MCF 10A (cell line): Measurements from ENCODE around the gene RNF213. TPM values are rescaled to one million over a fixed set of nuclear protein-coding genes. Genes with fewer than 3 reads are reported as not detected.

Source experiments
- BruUV-seq: library from RNA; stranded (reverse); fragments of 400-500 nt; replicated peaks from 2 replicates; lab custom pipeline; 2021; lab: Mats Ljungman, UMichigan
- CTCF ChIA-PET: fragments of 300-600 bp; sonication (Branson Sonifier 250); formaldehyde crosslinking; extraction: SDS; loops from one replicate; lab custom pipeline; 2021; ENCODE audit warnings: antibody characterized with exemption, inconsistent platforms; lab: Yijun Ruan, JAX
- POLR2A ChIA-PET: fragments of 300-600, 350-650 bp; sonication (Branson Sonifier 250); formaldehyde crosslinking; extraction: SDS; loops from one replicate; lab custom pipeline; 2020; ENCODE audit warnings: antibody characterized with exemption, inconsistent platforms; lab: Yijun Ruan, JAX
- DNase-seq: peaks from one replicate; pipeline ENCODE4 v3.0.0-alpha.2; 2018; ENCODE audit not compliant: unreplicated experiment
- H3K27ac Mint-ChIP-seq: one replicate; pipeline ENCODE4 v1.8.0; 2022; ENCODE audit warnings: mild to moderate bottlenecking, low read depth, mixed read lengths; ENCODE audit not compliant: unreplicated experiment
- H3K27me3 Mint-ChIP-seq: one replicate; pipeline ENCODE4 v1.8.0; 2022; ENCODE audit warnings: mixed read lengths; ENCODE audit not compliant: insufficient read depth, unreplicated experiment
- H3K36me3 Mint-ChIP-seq: one replicate; pipeline ENCODE4 v1.8.0; 2022; ENCODE audit warnings: mild to moderate bottlenecking, moderate library complexity, mixed read lengths; ENCODE audit not compliant: insufficient read depth, unreplicated experiment
- H3K4me1 Mint-ChIP-seq: one replicate; pipeline ENCODE4 v1.8.0; 2022; ENCODE audit warnings: mixed read lengths; ENCODE audit not compliant: insufficient read depth, unreplicated experiment
- H3K4me3 Mint-ChIP-seq: one replicate; pipeline ENCODE4 v1.8.0; 2022; ENCODE audit warnings: mild to moderate bottlenecking, moderate library complexity, mixed read lengths; ENCODE audit not compliant: unreplicated experiment
- H3K9me3 Mint-ChIP-seq: one replicate; pipeline ENCODE4 v1.8.0; 2022; ENCODE audit warnings: mixed read lengths; ENCODE audit not compliant: unreplicated experiment
- CTCF ChIP-seq: fragments of 200-600 bp; IDR thresholded peaks from one replicate; pipeline ENCODE4 v1.8.0; 2022; ENCODE audit warnings: antibody characterized with exemption, mild to moderate bottlenecking; ENCODE audit not compliant: unreplicated experiment
- intact Hi-C: fragments of 100-400 bp; cut with micrococcal nuclease; formaldehyde crosslinking; loops from 2 replicates; pipeline ENCODE4 v1.14.1; 2022
- total RNA-seq: library from RNA; stranded (reverse); gene quantifications from 2 replicates; pipeline ENCODE4 v1.2.3, GENCODE V29; 2022

Gene RNF213
- total RNA-seq, 1 experiment from 2014 or later: 50.5 TPM

GRCh38 chr17:80244871-80245509 is 15.7 kb upstream of the RNF213 start:
- TF ChIP-seq CTCF: no peak
- ChIA-PET POLR2A (no interaction called here), CTCF (no interaction called here)
- Mint-ChIP-seq H3K27me3 (no peaks in the 10 kb centered on the region), H3K4me1 (no peaks in the 10 kb centered on the region), H3K27ac (no peak overlapping the region), H3K9me3 (no peaks in the 10 kb centered on the region), H3K36me3 (peaks cover 17% of the 10 kb centered on the region), H3K4me3 (no peak overlapping the region)
- intact Hi-C loops: no loop called here
- no peak for DNase-seq
- no TSS peak for BruUV-seq

- H3K36me3 Mint-ChIP-seq: peaks cover 17% of the 10 kb centered on the region
- BruUV-seq: no TSS peak
- no peaks in the 10 kb centered on the region for H3K9me3 Mint-ChIP-seq
- DNase-seq: no peak
- intact Hi-C loops: no loop called here
- TF ChIP-seq CTCF: no peak
- no peaks in the 10 kb centered on the region for H3K4me1 Mint-ChIP-seq
- H3K27ac Mint-ChIP-seq: no peak overlapping the region
- POLR2A ChIA-PET: no interaction called here
- CTCF ChIA-PET: interaction anchor here (0.6 kb wide), 1 partner anchor 17 kb away, joined by 3 read pairs; no protein-coding TSS in a partner anchor
- no peak overlapping the region for H3K4me3 Mint-ChIP-seq
- no peaks in the 10 kb centered on the region for H3K27me3 Mint-ChIP-seq
Observed at GRCh38 chr17:80245566-80246265, 14.9 kb upstream of the RNF213 start.

GRCh38 chr17:80246266-80246681 is 14.4 kb upstream of the RNF213 start:
- no peak overlapping the region for H3K27ac Mint-ChIP-seq
- BruUV-seq: no TSS peak
- ChIA-PET POLR2A (no interaction called here), CTCF (no interaction called here)
- intact Hi-C loops: no loop called here
- H3K9me3 Mint-ChIP-seq: no peaks in the 10 kb centered on the region
- no peaks in the 10 kb centered on the region for H3K27me3 Mint-ChIP-seq
- no peak for TF ChIP-seq CTCF
- peaks cover 15% of the 10 kb centered on the region for H3K36me3 Mint-ChIP-seq
- no peaks in the 10 kb centered on the region for H3K4me1 Mint-ChIP-seq
- no peak overlapping the region for H3K4me3 Mint-ChIP-seq
- no peak for DNase-seq

- Mint-ChIP-seq H3K27me3 (no peaks in the 10 kb centered on the region), H3K9me3 (no peaks in the 10 kb centered on the region), H3K36me3 (peaks cover 11% of the 10 kb centered on the region), H3K27ac (no peak overlapping the region), H3K4me1 (no peaks in the 10 kb centered on the region), H3K4me3 (no peak overlapping the region)
- DNase-seq: no peak
- intact Hi-C loops: no loop called here
- POLR2A ChIA-PET: no interaction called here
- no TSS peak for BruUV-seq
- CTCF ChIA-PET: no interaction called here
- no peak for TF ChIP-seq CTCF
Observed at GRCh38 chr17:80246726-80247125, 13.9 kb upstream of the RNF213 start.
